SK-N-MC (cell line): ENCODE measurements around the gene SLC4A4.

Source experiments
- EZH2 ChIP-seq: fragments of 200-600 bp; sonication (generic); IDR thresholded peaks from one replicate; pipeline ENCODE4 v1.6.1; 2017; ENCODE audit warnings: antibody characterized with exemption
- POLR2AphosphoS5 ChIP-seq: IDR thresholded peaks from 2 replicates; pipeline ENCODE4 v1.6.1; 2012; ENCODE audit warnings: mild to moderate bottlenecking, low read depth, low read length, borderline replicate concordance

- TF ChIP-seq POLR2AphosphoS5 (no peak), EZH2 (no peak)
Observed at GRCh38 chr4:71355045-71355444, 16.2 kb downstream of the SLC4A4 start.
